HL-60 (cell line): ENCODE data around the gene CARM1.
A peak's percentile ranks its signal among the peaks of the same experiment; 100 is the strongest.
"Not testable (repeated sequence)": the region's sequence is repeated elsewhere in the genome, so short reads cannot be mapped to it uniquely, and the experiment has no call there.

Experiments used
- DNase-seq, 2 experiments: peaks; one replicate each; pipeline ENCODE4 v3.0.0-alpha.2; 2010 to 2020; ENCODE audit warnings: low read depth in 1 of 2, low spot score in 1 of 2
- H3K27ac ChIP-seq: fragments of 250-450 bp; sonication (Bioruptor Pico); replicated peaks from 2 replicates; pipeline ENCODE4 v1.5.1; 2020; ENCODE audit warnings: mild to moderate bottlenecking, moderate library complexity
- H3K27me3 ChIP-seq: fragments of 250-450 bp; sonication (Bioruptor Pico); 2 replicates; pipeline ENCODE4 v1.5.1; 2021; ENCODE audit warnings: mild to moderate bottlenecking, moderate library complexity; ENCODE audit not compliant: insufficient read depth, poor library complexity, severe bottlenecking
- H3K4me3 ChIP-seq: replicated peaks from 2 replicates; pipeline ENCODE4 v1.5.1; 2011; ENCODE audit warnings: mild to moderate bottlenecking, control low read depth, low read length; ENCODE audit not compliant: insufficient read depth
- GABPA ChIP-seq: IDR thresholded peaks from 2 replicates; pipeline ENCODE4 v1.6.1; 2012; ENCODE audit warnings: low read depth
- POLR2AphosphoS5 ChIP-seq: IDR thresholded peaks from 2 replicates; pipeline ENCODE4 v1.6.1; 2012; ENCODE audit warnings: low read depth
- SPI1 ChIP-seq: IDR thresholded peaks from 2 replicates; pipeline ENCODE4 v1.6.1; 2012; ENCODE audit warnings: low read depth, mild to moderate bottlenecking, borderline replicate concordance
- TF ChIP-seq, protein P1 (sequence below): IDR thresholded peaks from one replicate; pipeline ENCODE4 v1.5.1; 2011; ENCODE audit warnings: low read length, control low read depth, inconsistent platforms; ENCODE audit not compliant: insufficient read depth
- TF ChIP-seq, protein P2 (sequence below): IDR thresholded peaks from 2 replicates; pipeline ENCODE4 v1.6.1; 2012; ENCODE audit warnings: low read depth; ENCODE audit not compliant: insufficient replicate concordance

The CARM1 gene

DNA sequence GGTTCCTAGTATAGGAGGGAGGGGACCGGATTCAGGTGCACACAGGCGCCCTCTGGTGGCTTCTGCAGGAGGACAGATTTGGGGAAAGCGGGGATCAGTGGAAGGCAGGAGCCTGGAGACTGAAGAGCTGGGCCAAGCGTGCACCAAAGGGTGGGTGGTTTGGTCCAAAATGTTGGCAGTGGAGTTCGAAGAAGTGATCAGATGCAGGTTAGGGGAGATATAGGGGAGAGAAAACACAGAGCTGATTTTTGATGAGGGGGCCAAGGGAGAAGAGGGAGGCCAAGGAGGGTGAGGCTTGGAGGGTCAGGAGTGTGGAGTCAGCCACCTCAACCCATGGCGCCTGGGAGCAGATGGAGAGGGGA, 6.8 kb upstream of the CARM1 start:
- Histone ChIP-seq H3K27me3 (no peaks in the 10 kb centered on the region), H3K4me3 (no peak overlapping the region), H3K27ac (no peak overlapping the region)
- TF ChIP-seq, protein P1, sequence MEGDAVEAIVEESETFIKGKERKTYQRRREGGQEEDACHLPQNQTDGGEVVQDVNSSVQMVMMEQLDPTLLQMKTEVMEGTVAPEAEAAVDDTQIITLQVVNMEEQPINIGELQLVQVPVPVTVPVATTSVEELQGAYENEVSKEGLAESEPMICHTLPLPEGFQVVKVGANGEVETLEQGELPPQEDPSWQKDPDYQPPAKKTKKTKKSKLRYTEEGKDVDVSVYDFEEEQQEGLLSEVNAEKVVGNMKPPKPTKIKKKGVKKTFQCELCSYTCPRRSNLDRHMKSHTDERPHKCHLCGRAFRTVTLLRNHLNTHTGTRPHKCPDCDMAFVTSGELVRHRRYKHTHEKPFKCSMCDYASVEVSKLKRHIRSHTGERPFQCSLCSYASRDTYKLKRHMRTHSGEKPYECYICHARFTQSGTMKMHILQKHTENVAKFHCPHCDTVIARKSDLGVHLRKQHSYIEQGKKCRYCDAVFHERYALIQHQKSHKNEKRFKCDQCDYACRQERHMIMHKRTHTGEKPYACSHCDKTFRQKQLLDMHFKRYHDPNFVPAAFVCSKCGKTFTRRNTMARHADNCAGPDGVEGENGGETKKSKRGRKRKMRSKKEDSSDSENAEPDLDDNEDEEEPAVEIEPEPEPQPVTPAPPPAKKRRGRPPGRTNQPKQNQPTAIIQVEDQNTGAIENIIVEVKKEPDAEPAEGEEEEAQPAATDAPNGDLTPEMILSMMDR: peak; percentile 95
- TF ChIP-seq POLR2AphosphoS5 (no peak), SPI1 (no peak)
- peak in 1 of 2 experiments; percentile 80 for DNase-seq

DNA sequence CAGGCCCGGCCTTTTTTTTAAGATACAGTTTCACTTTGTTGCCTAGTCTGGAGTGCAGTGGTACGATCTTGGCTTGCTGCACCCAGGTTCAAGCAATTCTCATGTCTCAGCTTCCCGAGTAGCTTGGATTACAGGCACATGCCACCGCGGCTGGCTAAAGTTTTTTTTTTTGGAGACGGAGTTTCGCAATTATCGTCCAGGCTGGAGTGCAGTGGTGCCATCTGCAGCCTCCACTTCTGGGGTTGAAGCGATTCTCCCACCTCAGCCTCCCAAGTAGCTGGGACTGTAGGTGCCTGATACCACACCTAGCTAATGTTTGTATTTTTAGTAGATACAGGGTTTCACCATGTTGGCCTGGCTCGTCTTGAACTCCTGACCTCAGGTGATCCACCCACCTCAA, 4.9 kb upstream of the CARM1 start:
- TF ChIP-seq POLR2AphosphoS5: no peak
- TF ChIP-seq, protein P2, sequence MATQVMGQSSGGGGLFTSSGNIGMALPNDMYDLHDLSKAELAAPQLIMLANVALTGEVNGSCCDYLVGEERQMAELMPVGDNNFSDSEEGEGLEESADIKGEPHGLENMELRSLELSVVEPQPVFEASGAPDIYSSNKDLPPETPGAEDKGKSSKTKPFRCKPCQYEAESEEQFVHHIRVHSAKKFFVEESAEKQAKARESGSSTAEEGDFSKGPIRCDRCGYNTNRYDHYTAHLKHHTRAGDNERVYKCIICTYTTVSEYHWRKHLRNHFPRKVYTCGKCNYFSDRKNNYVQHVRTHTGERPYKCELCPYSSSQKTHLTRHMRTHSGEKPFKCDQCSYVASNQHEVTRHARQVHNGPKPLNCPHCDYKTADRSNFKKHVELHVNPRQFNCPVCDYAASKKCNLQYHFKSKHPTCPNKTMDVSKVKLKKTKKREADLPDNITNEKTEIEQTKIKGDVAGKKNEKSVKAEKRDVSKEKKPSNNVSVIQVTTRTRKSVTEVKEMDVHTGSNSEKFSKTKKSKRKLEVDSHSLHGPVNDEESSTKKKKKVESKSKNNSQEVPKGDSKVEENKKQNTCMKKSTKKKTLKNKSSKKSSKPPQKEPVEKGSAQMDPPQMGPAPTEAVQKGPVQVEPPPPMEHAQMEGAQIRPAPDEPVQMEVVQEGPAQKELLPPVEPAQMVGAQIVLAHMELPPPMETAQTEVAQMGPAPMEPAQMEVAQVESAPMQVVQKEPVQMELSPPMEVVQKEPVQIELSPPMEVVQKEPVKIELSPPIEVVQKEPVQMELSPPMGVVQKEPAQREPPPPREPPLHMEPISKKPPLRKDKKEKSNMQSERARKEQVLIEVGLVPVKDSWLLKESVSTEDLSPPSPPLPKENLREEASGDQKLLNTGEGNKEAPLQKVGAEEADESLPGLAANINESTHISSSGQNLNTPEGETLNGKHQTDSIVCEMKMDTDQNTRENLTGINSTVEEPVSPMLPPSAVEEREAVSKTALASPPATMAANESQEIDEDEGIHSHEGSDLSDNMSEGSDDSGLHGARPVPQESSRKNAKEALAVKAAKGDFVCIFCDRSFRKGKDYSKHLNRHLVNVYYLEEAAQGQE: no peak
- TF ChIP-seq, protein P1: no peak
- TF ChIP-seq GABPA: no peak
- no peak for TF ChIP-seq SPI1
- H3K27ac ChIP-seq: no peak overlapping the region

DNA sequence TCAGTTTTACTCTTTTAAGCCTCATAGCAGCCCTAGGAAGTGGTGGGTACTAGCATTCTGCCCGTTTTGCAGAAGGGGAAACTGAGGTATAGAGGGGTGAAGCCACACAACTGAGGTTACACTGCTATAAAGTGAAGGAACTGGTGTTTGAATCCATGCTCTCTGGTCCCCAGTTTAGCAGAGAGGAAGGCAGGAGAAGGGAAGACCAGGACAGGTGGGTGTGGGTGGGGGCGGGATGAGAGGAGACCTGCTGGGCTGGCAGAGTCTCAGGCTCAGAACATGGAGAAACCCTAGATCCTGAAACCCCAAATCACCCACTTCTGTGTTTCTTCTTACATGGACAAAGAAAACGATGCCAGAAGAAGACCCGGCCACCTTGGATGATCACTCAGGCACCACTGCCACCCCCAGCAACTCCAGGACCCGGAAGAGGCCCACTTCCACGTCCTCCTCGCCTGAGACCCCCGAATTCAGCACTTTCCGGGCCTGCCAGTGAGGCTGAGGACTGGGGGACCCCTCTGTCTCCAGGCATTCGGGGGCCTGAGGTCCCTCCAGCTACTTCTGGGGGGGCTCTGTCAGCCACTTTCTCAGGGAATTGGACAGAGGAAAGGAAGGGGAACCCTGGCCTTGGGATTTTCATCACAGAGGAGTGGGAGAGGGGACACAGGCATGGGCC, 2.3 kb upstream of the CARM1 start:
- H3K27ac ChIP-seq: no peak overlapping the region
- H3K27me3 ChIP-seq: no peaks in the 10 kb centered on the region
- TF ChIP-seq, protein P2: no peak
- TF ChIP-seq POLR2AphosphoS5 (no peak), GABPA (no peak), SPI1 (no peak)
- TF ChIP-seq, protein P1: no peak
- DNase-seq: no peak
- no peak overlapping the region for H3K4me3 ChIP-seq

More for the DNA sequence above, 4.9 kb upstream of the CARM1 start:
- H3K27me3 ChIP-seq: no peaks in the 10 kb centered on the region
- DNase-seq: no peak
- no peak overlapping the region for H3K4me3 ChIP-seq

DNA sequence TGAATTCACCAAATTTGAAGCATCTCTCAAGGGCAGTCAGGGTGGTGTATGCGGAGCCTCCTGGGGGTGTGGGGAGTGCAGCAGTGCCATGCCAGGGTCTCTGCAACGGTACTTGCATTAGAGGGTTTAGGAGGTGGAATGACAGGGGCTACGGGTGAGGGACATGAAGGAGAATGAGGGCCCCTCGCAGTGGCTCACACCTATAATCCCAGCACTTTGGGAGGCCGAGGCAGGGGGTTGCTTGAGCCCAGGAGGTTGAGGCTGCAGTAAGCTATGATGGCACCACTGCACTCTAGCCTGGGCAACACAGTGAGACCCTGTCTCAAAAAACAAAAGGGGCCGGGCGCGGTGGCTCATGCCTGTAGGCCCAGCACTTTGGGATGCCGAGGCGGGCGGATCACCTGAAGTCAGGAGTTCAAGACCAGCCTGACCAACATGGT, 1.5 kb upstream of the CARM1 start:
- not testable (repeated sequence) for H3K27me3 ChIP-seq, H3K27ac ChIP-seq, H3K4me3 ChIP-seq, DNase-seq
